CD4-positive, alpha-beta T cell treated with Interleukin-12 subunit alpha and Interleukin-12 subunit beta, for 1 hour (primary cell): ENCODE measurements around the gene IZUMO2.

ENCODE experiments used
- DNase-seq: peaks from one replicate; pipeline ENCODE4 v3.0.0-alpha.2; 2020

IZUMO2 gene

DNA sequence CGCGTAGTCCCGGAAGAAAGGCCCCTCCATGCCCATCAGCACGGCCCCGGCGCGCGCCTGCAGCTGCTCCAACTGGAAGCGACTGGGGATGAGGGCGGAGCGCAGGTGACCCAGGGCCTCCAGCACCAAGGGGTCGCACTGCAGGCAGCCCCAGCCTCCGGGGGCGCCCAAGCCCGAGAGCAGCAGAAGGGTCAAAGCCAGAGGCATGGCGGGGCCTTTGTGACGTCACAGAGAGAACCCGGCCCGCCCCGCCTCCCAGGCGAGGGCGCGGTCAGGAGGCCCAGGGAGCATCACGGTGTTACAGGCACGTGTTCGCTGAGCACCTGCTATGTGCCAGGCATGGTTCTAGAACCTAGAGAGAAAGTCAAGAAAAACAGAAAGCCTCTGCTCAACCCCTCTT lies at the start of gene IZUMO2:
Gene IZUMO2, minus strand, starts transcription at position 294 of the 400 bp plus-strand sequence. Its CDS starts 87 bp downstream, at position 207.
- DNase-seq = no peak

DNA sequence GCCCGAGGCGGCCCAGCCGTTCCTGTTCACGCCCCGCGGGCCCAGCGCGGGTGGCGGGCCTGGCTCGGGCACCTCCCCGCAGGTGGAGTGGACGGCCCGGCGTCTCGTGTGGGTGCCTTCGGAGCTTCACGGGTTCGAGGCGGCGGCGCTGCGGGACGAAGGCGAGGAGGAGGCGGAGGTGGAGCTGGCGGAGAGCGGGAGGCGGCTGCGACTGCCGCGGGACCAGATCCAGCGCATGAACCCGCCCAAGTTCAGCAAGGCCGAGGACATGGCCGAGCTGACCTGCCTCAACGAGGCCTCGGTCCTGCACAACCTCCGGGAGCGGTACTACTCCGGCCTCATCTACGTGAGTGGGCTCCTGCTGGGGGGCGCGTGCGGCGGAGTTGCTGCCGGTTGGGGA lies 47.3 kb upstream of the IZUMO2 start:
- DNase-seq = no peak

DNA sequence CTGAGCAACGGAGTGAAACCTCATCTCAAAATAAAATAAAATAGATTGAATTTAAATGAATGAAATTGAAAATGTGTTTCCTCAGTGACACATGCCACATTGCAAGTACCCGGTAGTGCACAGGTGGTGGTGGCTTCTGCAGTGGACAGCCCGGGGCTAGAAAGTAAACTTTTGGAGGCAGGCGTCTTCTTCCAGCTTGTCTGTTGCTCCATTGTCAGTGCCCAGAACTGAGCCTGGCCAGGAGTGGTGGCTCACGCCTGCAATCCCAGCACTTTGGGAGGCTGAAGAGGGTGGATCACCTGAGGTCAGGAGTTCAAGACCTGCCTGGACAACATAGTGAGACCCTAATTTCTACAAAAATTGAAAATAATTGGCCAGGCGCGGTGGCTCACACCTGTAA lies 46.0 kb upstream of the IZUMO2 start:
- DNase-seq = no peak

DNA sequence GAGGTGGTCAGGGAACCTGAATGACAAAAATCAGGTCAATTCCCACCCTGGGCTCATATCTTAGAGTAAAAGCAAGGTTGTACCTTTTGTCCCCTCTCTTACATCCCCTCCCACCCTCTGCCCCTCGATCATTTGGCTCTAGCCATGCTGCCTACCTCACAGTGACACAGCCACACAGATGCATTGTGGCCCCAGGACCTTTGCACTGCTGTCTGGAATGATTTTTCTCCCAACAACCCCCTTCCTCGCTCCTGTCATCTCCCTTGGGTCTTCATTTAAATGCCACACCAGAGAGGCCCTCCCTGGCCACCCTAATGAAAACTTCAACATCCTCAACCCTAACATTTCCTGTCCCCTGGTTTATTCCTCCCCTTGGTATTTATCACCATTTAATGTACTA lies 44.6 kb upstream of the IZUMO2 start:
- no peak for DNase-seq

DNA sequence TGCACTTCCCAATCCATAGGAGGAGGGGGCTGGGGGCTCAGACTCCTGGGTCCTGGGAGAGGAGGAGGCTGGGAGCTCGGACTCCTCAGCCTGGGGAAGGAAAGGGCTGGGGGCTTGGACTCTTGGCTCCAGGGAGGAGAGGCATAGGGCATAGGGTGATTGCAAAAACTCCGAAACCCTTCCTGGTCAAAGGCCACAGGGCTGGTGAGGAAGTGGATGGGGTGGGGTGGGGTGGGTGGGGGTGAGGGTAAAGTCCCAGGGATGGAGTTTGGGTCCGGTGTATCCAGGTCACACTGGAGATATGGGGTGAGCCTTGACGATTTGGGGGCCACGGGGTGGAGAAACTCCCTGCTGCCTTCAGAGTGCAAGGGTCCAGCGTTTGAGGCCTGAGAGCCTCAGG lies 43.1 kb upstream of the IZUMO2 start:
- no peak for DNase-seq

DNA sequence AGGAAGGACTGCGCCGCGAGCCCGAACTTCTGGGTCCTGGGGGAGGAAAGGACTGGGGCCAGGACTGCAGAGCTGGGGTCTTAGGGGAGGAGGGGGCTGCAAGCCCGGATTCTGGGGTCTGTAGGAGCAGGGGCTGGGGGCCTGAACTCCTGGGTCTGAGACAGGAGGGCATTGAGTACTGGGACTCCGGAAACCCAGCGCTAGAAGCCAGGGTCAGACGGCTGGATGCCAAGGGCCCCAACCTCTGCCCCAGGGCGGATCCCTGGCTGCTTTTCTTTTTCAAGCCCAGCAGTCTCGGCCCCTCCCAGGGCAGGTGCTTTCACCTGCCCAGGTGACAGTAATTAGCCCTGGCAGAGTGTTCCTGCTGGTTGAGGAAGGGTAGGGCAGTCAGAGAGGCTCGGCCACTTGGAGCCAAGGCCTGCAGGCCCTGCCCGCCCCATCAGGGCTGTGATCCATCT lies 42.6 kb upstream of the IZUMO2 start:
- no peak for DNase-seq

DNA sequence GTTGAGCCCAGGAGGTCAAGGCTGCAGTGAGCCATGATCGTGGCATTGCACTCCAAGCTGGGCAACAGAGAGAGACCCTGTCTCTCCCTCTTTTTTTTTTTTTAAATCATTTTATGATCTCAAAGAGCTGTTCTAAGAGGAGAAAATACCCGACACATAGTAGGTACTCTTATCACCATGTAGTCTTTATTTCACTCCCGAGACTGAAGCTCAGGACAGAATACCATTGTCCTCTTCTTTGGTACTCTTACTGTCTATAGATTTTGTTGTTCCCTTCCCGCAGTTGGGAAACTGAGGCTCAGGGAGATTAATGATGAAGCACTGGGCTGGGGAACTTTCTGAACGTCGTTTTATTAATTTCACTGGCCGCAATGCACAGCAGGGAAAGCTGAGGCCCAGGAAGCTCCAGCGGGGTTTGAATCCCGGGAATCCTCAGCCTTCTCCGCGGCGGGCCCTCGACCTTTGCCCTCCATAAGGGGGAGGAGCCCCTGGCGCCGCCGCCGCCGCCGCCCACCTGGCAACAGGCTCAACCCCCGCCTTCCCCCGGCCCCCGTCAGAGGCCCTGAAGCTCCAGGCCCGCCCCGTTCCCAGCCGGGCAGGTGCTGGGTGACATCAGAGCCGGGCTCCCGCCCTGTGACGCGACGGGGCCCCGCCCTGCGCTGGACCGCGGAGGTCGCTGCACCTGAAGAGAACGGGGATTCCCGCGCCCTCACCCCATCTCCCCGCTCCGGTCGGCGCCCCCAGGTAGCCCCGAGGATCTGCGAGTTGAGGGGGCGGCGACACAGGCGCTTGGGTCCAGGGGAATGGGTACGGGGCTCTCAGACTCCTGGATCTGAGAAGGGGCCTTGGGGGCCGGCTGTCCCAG lies 42.0 kb upstream of the IZUMO2 start:
- no peak for DNase-seq

DNA sequence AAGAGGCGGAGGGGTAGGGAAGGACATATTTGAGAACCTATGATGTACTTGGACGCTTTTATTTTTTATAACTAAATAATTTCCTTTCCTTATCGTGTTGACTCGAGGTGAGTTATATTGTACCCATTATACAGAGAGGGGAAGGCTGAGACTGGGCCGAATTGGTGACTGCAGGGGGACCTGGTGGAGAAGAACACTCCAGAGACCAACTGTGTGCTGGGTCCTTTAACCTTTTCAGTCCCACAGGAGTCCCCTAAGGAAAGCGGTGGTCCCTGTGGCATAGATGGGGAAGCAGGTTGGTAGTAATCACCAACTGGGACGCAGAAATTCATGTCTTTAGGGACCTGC lies 41.0 kb upstream of the IZUMO2 start:
- no peak for DNase-seq

DNA sequence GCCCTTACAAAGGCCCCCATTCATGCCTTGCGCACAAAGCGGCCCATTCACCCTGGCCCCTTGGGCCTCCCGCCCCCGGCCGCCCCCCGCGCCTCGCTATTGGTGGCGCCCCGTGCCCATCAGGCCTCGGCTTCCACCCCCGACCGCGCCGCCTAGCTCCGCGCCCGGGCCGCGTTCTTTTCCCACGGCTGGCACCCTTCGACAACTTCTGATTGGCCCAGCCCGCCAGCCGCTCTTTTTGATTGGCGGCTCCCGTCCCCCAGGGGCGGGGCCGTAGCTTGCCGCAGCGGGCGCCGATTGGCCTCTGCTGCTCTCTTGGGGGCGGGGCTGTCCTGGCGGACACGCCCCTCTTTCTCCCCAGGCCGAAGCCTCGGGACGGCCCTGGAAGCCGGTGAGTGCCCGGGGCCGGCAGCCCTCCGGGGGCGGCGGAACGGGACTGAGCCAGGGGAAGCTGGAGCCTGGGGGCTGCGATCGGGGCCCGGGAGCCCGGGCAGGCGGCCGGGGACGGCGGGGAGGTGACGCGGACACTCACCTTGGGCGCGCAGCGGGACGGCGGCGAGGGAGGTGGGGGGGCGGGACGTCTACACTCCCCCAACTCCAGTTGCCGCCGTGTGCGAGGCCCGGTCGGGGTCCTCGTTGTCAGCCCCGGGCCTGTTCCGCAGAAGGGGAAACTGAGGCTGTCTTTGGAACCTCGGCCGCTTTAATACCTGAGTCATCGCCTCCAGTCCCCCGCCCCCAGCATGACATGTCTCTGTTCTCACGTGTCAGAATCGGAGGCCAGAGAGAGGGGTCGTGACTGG lies 40.4 kb upstream of the IZUMO2 start, which contains the start of gene MYH14:
Gene MYH14, plus strand, starts transcription at position 342 of the 800 bp plus-strand sequence. CDS start 6,744 bp downstream, outside the sequence.
- no peak for DNase-seq

DNA sequence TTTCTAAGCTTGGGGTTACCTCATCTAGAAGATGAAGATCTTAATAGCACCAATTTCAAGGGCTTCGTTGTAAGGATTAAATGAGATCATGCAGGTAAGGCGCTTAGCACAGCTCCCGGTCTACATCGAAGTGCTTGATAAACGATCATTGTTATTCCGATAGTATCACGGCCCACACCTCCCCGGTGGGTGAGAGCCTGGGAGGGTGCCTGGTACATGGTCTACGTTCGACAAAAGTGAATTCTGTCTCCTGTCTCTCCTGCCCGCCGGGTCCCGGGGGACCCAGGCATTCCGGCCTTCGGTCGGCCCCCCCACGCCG lies 39.8 kb upstream of the IZUMO2 start:
- no peak for DNase-seq

DNA sequence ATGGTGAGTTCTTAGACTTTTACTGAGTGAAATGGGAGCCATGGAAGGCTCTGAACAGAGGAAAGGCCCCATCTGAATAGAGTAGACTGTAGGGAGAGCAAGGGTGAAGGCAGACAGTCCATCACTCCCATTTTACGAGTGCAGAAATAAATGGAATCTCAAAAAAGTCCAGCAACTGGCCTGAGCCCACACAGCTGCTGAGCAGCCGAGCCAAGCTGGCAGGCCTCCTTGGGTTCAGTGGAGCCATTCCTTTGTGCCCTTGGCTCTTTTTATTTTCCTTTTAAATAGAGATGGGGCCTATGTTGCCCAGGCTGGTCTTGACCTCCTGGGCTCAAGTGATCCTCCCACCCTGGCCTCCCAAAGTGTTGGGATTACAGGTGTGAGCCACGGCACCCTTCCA lies 39.3 kb upstream of the IZUMO2 start:
- no peak for DNase-seq

DNA sequence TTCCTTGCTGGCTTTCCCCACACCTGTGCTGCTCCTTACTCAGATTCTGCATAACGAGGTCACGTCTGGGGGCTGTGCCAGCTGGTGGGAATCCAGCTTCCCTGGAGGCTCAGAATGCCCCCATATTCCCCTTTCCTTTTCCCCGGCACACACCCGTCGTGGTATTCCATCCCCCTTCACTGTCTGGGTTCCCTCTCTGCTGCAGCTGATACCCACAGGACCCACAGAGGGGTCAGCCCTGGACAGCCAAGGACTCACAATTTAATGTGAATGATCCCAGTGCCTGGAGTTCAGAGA lies 36.1 kb upstream of the IZUMO2 start:
- no peak for DNase-seq

DNA sequence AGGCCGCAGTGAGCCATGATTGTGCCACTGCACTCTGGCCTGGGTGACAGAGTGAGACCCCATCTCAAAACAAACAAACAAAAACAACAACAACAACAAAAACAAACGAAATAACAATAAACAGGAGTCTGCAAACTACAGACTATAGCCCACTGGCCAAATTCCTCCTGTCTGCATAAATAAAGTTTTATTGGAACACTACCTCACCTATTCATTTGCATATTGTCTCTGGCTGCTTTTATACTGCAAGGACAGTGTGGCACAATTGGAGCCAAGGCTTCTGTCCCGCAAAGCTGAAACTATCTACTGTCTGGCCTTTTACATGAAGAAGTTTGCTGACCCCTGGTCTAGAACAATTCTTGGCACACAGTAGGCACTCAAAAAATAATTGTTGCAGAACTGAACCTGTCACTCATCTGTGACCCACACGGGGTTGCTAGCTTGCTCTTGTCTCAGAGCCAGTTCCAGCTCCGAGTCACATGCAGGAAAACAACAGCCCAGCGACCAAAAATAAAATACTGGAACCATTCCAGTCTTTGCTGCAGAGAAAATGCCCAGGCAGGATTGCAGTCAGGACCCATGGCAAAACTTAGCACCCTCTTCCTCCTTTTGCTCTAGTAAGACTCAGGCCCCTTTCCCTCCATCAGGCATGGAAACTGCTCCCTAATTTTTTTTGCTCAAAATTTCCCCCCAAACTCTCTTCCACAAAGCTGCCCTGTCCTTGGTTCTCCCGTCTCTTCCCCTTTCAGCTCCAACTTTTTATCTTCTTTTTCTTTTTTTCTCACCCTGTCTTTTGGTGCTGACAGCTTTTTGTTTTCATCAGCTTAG lies 35.6 kb upstream of the IZUMO2 start:
- DNase-seq = no peak

DNA sequence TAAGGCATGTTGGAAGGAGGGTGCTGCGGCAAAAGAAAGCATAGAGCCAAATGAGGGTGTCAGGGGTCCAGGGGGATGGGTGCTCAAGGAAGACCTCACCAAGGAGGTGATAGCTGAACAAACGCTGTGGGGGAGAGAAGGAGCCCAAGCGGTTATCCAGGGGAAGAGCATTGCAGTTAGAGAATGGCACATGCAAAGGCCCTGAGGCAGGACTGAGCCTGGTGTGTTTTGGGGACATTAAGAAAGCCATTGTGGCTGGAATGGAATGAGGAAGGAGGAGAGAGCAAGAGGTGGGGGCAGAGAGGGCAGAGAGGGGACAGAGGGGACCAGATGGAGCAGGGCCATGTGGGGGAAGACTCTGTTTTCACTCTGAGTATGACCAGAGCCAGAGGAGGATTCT lies 34.3 kb upstream of the IZUMO2 start:
- no peak for DNase-seq

DNA sequence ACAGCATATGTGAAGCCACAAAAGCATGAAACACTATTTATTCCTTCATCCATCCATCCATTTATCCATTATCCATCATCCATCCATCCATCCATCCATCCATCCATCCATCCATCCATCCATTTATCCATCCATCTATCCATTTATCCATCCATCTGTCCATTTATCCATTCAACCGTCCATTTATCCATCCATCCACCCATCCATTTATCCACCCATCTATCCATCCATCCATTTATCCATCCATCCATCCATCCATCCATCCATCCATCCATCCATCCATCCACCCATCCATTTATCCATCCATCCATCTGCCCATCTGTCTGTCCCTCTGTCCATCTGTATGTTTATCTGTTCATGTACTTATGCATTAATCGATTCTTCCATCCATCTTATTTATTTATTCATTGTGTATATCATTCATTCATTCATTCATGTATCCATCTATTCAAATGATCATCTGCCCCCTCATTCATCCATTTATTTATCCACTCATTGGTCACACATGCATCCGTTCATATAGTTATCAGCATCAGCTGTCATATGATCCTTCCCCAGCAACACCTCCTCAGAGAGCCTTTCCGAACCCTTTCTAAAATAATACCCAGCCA lies 33.3 kb upstream of the IZUMO2 start:
- no peak for DNase-seq

DNA sequence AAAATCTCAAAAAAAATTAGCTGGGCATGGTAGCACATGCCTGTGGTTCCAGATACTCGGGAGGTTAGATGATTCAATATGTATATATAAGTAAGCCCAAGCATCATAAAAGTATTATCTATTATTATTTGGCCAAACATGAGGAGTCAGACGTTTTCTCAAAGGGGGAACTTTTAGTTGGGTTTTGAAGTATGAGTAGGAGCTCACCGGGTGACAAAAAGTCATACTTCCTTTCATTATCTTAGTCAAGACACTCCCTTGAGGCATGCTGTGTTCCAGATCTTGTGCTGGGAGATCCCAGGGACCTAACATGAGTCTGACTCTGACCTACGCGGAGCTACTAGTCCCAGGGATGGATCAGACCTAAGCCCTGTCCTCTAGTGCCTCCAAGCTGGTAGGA lies 32.1 kb upstream of the IZUMO2 start:
- DNase-seq = no peak

DNA sequence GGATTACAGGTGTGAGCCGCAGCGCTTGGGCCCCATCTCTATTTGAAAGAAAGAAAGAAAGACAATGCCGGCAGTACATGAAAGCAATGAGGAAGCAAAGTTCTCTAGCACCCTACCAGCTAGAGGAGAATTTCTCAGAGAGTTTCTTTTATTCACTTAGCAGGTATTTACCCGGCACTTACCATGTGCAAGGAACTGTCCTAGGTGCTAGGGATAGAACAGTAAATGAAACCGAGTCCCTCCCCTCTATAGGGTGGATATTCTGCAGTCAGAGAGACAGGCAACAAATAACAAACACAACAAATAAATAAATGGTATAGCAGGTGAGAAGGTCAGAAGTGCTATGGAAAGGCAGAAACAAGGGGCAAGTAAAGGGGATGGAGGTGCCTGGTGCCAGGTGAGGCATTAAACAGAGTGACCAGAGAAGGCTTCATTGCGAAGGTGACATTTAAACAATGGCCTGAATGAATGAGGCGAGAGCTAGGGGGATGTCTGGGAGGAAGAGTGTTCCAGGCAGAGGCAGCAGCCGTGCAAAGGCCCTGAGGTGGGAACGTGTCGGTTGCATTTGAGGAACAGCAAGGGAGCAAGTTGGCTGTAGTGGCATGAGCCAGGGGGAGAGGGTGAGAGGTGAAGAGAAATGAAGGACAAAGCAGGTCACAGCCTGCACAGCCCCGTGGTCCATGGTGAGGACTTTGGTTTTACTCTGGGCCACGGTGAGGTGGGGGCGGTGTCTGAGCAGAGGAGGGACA lies 29.6 kb upstream of the IZUMO2 start:
- no peak for DNase-seq

DNA sequence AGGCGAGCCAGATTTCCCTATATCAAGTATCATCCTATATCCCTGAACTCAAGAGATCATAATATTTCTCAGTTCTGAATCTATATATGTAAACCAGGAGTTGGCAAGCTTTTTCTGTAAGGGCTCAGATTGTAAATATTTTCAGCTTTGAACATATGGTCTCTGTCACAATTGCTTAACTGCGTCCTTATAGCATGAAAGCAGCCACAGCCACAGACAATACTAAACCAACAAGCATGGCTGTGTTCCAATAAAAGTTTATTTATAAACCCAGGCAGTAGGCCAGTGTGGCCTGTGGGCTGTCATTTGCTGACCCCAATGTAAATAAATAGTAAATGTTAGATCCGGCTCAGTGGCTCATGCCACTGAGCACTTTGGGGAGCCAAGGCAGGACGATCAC lies 28.1 kb upstream of the IZUMO2 start:
- no peak for DNase-seq

DNA sequence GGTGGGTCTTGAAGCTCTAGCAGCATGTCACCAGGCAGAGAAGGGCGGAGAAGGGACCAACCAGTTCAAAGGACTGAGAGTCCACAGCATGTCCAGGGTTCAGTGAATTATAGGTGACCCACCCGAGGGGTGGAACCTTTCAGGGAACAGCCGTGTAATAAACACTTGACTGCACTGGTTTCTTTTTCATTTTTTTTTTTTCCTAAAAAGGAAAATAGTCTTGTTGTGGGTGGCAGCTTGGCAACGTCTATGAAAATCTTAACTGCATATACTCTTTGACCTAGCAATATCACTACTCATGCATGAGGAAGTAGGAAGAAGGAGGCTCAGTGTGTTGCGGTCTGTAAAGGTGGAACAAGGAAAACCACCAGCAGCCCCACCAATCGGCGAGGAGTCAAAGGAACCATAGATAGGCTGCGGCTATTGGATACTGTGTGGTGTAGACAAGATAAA lies 27.4 kb upstream of the IZUMO2 start:
- DNase-seq = no peak

DNA sequence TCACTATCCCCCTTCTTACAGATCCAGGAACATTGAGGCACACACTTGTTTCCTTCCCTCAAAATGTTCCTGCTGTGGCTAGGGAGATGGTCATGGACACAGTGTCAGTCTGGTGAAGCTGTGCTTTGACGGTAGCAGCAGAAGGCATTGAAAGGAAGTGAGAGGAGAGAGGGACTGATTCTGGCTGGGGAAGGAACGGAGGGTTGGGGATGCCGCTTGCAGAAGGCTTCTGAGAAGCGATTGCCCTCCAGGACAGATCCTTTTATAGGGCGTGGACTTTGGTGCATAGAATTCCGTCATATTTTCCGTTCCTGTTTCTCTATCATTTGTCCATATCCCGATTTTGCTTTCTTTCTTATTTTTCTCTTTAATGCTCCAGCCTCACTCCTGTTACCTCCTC lies 26.2 kb upstream of the IZUMO2 start:
- no peak for DNase-seq

DNA sequence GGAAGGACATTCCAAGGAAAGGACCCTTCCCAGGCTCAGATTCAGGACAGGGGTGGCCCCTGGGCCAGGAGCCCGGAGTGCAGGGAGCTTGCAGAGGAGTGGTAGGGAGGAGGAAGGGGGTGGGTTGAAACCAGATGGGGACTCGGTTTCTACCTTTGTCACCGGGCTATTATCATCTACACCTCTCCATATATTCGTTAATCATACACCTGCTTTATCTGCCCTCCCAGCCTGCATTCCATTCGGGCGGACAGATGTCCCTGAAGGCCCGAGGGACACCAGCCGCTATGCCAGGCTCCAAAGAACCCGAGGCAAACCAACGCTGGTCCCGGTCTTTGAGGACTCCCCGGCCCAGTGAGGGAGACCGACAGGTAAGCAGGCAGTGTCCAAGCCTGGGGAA lies 24.9 kb upstream of the IZUMO2 start:
- no peak for DNase-seq

DNA sequence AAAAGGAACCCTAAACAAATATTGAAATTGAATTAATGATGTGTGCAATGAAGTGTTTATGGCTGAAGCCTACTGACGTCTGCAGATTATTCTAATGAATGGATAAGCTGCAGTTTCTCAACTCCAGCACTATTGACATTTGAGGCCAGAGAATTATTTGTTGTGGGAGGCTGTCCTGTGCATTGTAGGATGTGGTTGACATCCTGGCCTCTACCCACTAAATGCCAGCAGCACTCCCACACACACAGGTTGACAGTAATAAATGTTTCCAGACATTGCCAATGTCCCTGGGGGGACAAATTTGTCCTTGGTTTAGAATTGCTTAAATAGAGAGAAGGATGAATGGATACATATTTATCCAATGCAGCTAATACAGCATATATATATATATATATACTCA lies 21.1 kb upstream of the IZUMO2 start:
- no peak for DNase-seq
